ENCODE results near the gene TAS2R39.

TAS2R39 gene

GRCh38 chr7:143227806-143228205 is 44.6 kb downstream of the TAS2R39 start:
- H3F3A ChIP-seq (ENCODE audit: insufficient read depth, low read length), result no peaks in the 10 kb centered on the region
- H3K4me3 ChIP-seq (ENCODE audit: low read depth, low read length, poor library complexity, severe bottlenecking), result no peak overlapping the region
- H3K36me3 ChIP-seq (ENCODE audit: insufficient read depth, low read length), result no peaks in the 10 kb centered on the region
- H3K27ac ChIP-seq (ENCODE audit: low read depth, low read length, poor library complexity, severe bottlenecking), result no peak overlapping the region
- no peak overlapping the region for H2AFZ ChIP-seq (ENCODE audit: low read length)
- no peaks in the 10 kb centered on the region for H3K4me1 ChIP-seq (ENCODE audit: insufficient read depth, low read length, severe bottlenecking)
- H4K20me1 ChIP-seq (ENCODE audit: insufficient read depth, low read length), result no peaks in the 10 kb centered on the region
- H3K9me2 ChIP-seq (ENCODE audit: low read depth, low read length), result no peaks in the 10 kb centered on the region
- no peak overlapping the region for H3K4me2 ChIP-seq (ENCODE audit: low read length)
- no peaks in the 10 kb centered on the region for H3K9me3 ChIP-seq (ENCODE audit: low read length)
- H3K9ac ChIP-seq (ENCODE audit: low read length), result no peak overlapping the region
- TF ChIP-seq CTCF (IDR thresholded peaks at IDR 0.05; ENCODE audit: low read length) (no peak), EZH2 (IDR thresholded peaks at IDR 0.05; ENCODE audit: borderline replicate concordance, low read length) (no peak)
- H3K79me2 ChIP-seq (ENCODE audit: insufficient read depth, low read length), result no peaks in the 10 kb centered on the region
- H3K27me3 ChIP-seq (ENCODE audit: insufficient read depth, low read length), result peaks cover 7% of the 10 kb centered on the region; the same call in 1 of the 2 replicates

- TF ChIP-seq CTCF (IDR thresholded peaks at IDR 0.05; ENCODE audit: low read length) (no peak), EZH2 (IDR thresholded peaks at IDR 0.05; ENCODE audit: borderline replicate concordance, low read length) (no peak)
- H3K9me3 ChIP-seq (ENCODE audit: low read length), result no peaks in the 10 kb centered on the region
- no peaks in the 10 kb centered on the region for H3K36me3 ChIP-seq (ENCODE audit: insufficient read depth, low read length)
- no peak overlapping the region for H3K9ac ChIP-seq (ENCODE audit: low read length)
- H3K79me2 ChIP-seq (ENCODE audit: insufficient read depth, low read length), result no peaks in the 10 kb centered on the region
- H3K4me3 ChIP-seq (ENCODE audit: low read depth, low read length, poor library complexity, severe bottlenecking), result no peak overlapping the region
- no peak overlapping the region for H2AFZ ChIP-seq (ENCODE audit: low read length)
- H3K9me2 ChIP-seq (ENCODE audit: low read depth, low read length), result no peaks in the 10 kb centered on the region
- H3K27ac ChIP-seq (ENCODE audit: low read depth, low read length, poor library complexity, severe bottlenecking), result no peak overlapping the region
- H3K27me3 ChIP-seq (ENCODE audit: insufficient read depth, low read length), result peaks cover 7% of the 10 kb centered on the region; the same call in 1 of the 2 replicates
- no peak overlapping the region for H3K4me2 ChIP-seq (ENCODE audit: low read length)
- no peaks in the 10 kb centered on the region for H3F3A ChIP-seq (ENCODE audit: insufficient read depth, low read length)
- H4K20me1 ChIP-seq (ENCODE audit: insufficient read depth, low read length), result no peaks in the 10 kb centered on the region
- no peaks in the 10 kb centered on the region for H3K4me1 ChIP-seq (ENCODE audit: insufficient read depth, low read length, severe bottlenecking)
Measured at GRCh38 chr7:143229054-143229790, 46.0 kb downstream of the TAS2R39 start.

GRCh38 chr7:143230602-143231457 is 47.6 kb downstream of the TAS2R39 start:
- Histone ChIP-seq H3K4me1 (ENCODE audit: insufficient read depth, low read length, severe bottlenecking) (no peaks in the 10 kb centered on the region), H3K4me2 (ENCODE audit: low read length) (no peak overlapping the region), H3K79me2 (ENCODE audit: insufficient read depth, low read length) (no peaks in the 10 kb centered on the region)

More at GRCh38 chr7:143230602-143231457, 47.6 kb downstream of the TAS2R39 start:
- Histone ChIP-seq H3K9me3 (ENCODE audit: low read length) (no peaks in the 10 kb centered on the region), H3K36me3 (ENCODE audit: insufficient read depth, low read length) (no peaks in the 10 kb centered on the region), H2AFZ (ENCODE audit: low read length) (no peak overlapping the region), H4K20me1 (ENCODE audit: insufficient read depth, low read length) (no peaks in the 10 kb centered on the region), H3K4me3 (ENCODE audit: low read depth, low read length, poor library complexity, severe bottlenecking) (no peak overlapping the region), H3K9ac (ENCODE audit: low read length) (no peak overlapping the region), H3K27me3 (ENCODE audit: insufficient read depth, low read length) (no peaks in the 10 kb centered on the region), H3F3A (ENCODE audit: insufficient read depth, low read length) (no peaks in the 10 kb centered on the region), H3K27ac (ENCODE audit: low read depth, low read length, poor library complexity, severe bottlenecking) (no peak overlapping the region), H3K9me2 (ENCODE audit: low read depth, low read length) (no peaks in the 10 kb centered on the region)
- TF ChIP-seq CTCF (IDR thresholded peaks at IDR 0.05; ENCODE audit: low read length) (no peak), EZH2 (IDR thresholded peaks at IDR 0.05; ENCODE audit: borderline replicate concordance, low read length) (no peak)

Data from OCI-LY1 (cell line).